Stimulated activated effector memory CD8-positive, alpha-beta T cell treated with anti-CD3 and anti-CD28 coated beads, Interleukin-12 subunit alpha, Interleukin-12 subunit beta, amount 100 ng/mL, for 72 hours (primary cell): ENCODE data around the gene LRP8.
"Not testable (repeated sequence)": the region's sequence is repeated elsewhere in the genome, so short reads cannot be mapped to it uniquely, and the experiment has no call there.

Experiments
- ATAC-seq: fragments of 150-1000 bp; cut with Tn5 transposase; 2 replicates; pipeline ENCODE4 v1.10.0; 2021
- DNase-seq, 2 donors: peaks; one replicate each; pipeline ENCODE4 v3.0.0; 2021 to 2022; ENCODE audit warnings: low spot score in 2 of 2
- H3K27ac Mint-ChIP-seq: one replicate; pipeline ENCODE4 v1.8.0; 2022; ENCODE audit warnings: mild to moderate bottlenecking, mixed read lengths
- H3K36me3 Mint-ChIP-seq: one replicate; pipeline ENCODE4 v1.8.0; 2022; ENCODE audit warnings: mild to moderate bottlenecking, mixed read lengths
- H3K4me1 Mint-ChIP-seq: one replicate; pipeline ENCODE4 v1.8.0; 2022; ENCODE audit warnings: mixed read lengths
- H3K4me3 Mint-ChIP-seq: one replicate; pipeline ENCODE4 v1.8.0; 2022; ENCODE audit warnings: mild to moderate bottlenecking, mixed read lengths
- H3K9me3 Mint-ChIP-seq: one replicate; pipeline ENCODE4 v1.8.0; 2022; ENCODE audit warnings: mixed read lengths

The LRP8 gene

DNA sequence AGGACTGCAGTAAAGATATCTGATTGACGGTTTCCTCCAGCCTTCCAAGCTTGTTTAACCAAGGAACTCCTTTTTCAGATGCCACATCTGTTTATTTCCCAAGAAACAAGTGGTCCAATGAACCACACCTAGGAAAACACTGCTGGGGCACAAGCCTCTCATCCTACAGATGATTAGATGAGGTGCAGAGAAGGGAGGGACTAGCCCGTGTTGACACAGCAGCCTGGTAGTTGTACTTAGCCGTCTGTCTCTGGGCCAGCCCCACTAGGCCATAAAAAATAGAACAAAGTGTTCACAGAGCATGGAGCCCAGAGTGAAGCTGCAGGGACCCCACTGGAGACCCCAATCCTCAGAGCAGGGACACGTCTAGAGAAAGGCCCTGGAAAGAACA lies 32.1 kb downstream of the LRP8 start:
- Mint-ChIP-seq H3K36me3 (peaks cover 5% of the 10 kb centered on the region), H3K4me3 (no peak overlapping the region), H3K27ac (peak overlapping the region; percentile 81), H3K4me1 (peaks cover 47% of the 10 kb centered on the region), H3K9me3 (no peaks in the 10 kb centered on the region)
- ATAC-seq (no peak), DNase-seq (no peak)

DNA sequence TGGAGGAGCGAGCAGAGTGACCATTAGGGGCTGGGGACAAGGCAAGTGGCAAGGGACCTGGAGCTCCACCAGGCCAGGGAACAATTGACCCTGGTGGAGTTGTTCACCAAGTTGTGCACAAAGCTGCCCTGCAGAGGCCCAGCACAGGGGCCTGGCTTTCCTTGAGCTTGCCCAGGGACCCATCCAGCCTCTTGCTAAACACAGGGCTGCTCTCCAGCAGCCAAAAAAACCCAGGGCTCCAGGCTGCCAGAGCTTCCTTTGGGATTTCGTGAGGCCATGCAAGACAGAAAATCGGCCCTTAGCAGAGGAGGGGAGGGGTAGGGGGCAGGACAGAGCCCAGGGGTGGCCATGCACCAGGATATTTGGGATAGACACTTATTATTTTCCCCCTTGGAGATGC lies 32.6 kb downstream of the LRP8 start:
- peaks cover 8% of the 10 kb centered on the region for H3K36me3 Mint-ChIP-seq
- no peak for DNase-seq
- no peak for ATAC-seq
- H3K27ac Mint-ChIP-seq, result peak overlapping the region; percentile 87
- peaks cover 47% of the 10 kb centered on the region for H3K4me1 Mint-ChIP-seq
- no peaks in the 10 kb centered on the region for H3K9me3 Mint-ChIP-seq
- H3K4me3 Mint-ChIP-seq, result no peak overlapping the region

DNA sequence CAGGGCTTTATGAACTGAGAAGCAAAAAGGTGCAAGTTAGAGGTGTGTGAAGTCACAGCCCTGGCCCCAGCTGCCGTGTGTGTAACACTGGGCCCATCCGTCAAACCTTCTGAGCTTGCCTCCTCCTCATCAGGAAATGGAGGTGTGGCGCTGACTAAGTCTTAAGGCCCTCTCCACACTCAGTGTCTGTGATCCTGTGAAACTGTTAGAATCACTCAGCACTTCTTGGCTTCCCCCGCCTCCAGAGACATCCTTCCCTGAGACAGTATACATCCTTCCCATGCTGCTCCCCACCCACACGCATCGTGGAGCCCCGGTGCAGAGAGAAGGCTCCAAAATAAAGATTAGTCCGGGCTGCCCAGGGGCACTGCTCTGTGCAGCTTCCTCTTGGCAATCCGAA lies 33.3 kb downstream of the LRP8 start:
- DNase-seq, result peak; percentile 14 to 63
- Mint-ChIP-seq H3K36me3 (peaks cover 12% of the 10 kb centered on the region), H3K4me1 (peaks cover 41% of the 10 kb centered on the region), H3K27ac (peak overlapping the region; percentile 87), H3K4me3 (peak overlapping the region; percentile 30), H3K9me3 (no peaks in the 10 kb centered on the region)
- peak; percentile 95 for ATAC-seq

DNA sequence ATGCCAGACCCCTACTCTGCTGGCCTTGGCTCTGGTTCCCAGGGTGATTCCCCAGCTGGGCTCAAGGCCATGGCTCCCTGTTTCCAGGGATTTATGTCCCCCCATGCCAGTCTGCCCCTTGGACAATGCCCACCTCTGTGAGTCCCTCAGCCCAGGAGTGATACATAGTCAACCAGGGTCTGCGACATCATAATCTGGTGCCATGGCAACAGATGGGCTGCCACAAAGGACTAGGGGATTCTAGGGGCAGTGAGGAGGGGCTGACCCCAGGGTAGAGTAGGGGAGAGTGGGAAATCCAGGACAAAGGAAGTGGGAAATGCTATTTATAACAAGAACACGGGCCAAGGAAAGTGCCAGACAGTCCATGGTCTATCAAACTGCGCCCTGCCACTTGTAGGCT lies 33.8 kb downstream of the LRP8 start:
- peak overlapping the region; percentile 87 for H3K27ac Mint-ChIP-seq
- DNase-seq (no peak), ATAC-seq (no peak)
- peaks cover 41% of the 10 kb centered on the region for H3K4me1 Mint-ChIP-seq
- H3K36me3 Mint-ChIP-seq, result peaks cover 14% of the 10 kb centered on the region
- H3K4me3 Mint-ChIP-seq, result peak overlapping the region; percentile 30
- H3K9me3 Mint-ChIP-seq, result no peaks in the 10 kb centered on the region

DNA sequence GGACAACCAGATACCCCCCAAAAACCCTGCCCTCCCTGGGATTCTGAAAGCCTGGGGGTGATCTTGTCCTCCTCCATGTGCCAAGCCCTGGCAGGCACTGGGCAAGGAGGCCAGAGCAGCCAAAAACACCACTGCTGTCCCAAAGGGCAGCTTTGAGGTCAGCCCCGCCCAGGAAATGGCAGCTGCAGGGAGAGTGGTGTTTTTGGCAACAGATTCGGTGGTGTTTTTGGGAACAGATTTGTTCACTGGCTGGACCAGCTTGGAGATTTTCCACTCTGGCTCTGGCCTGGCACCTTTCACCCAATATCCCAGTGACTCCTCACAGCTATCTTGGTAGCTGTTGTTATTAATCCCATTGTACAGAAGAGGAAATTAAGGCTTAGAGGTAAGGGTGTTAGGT lies 34.7 kb downstream of the LRP8 start:
- Mint-ChIP-seq H3K4me1 (peaks cover 41% of the 10 kb centered on the region), H3K9me3 (no peaks in the 10 kb centered on the region), H3K4me3 (no peak overlapping the region), H3K36me3 (peaks cover 23% of the 10 kb centered on the region), H3K27ac (peak overlapping the region; percentile 83)
- ATAC-seq (no peak), DNase-seq (no peak)

DNA sequence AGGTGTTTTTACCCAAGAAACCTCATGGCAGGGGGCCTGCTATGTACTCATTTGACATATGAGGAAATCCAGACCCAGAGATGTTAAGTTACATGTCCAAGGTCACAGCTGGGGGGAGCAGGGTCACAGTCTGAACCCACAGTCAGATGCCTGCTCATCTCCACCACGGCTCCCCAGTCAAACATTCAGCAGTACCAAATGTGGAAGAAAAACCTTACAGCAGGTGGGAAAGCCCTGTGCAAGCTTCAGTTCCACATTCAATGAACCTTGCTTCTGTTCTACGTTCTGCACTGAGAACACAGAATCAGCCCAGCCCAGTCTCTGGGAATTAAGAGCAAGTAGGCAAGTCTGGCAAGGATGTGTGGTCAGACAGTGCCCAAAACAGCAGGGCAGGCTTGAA lies 35.2 kb downstream of the LRP8 start:
- ATAC-seq (no peak), DNase-seq (no peak)
- Mint-ChIP-seq H3K27ac (peak overlapping the region; percentile 83), H3K9me3 (no peaks in the 10 kb centered on the region), H3K36me3 (peaks cover 27% of the 10 kb centered on the region), H3K4me3 (no peak overlapping the region), H3K4me1 (peaks cover 41% of the 10 kb centered on the region)

DNA sequence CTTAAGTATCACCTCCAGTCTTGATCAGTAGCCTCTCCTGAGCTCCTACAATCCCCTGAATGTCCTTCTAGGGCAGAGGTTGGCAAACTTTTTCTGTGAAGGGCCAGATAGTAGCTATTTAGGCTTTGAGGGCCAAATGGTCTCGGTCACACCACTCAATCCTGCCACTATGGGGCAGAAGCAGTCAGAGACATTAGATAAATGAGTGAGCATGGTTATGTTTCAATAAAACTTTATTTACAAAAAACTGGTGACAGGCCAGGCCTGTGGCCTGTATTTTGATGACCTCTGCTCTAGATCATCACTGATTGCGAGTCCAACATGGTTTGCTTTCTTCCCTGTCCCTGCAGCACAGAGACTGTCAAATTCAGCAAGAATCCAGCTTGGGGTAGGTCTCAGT lies 36.3 kb downstream of the LRP8 start:
- Mint-ChIP-seq H3K9me3 (no peaks in the 10 kb centered on the region), H3K4me3 (no peak overlapping the region), H3K27ac (peak overlapping the region; percentile 75), H3K4me1 (peaks cover 51% of the 10 kb centered on the region), H3K36me3 (peaks cover 39% of the 10 kb centered on the region)
- DNase-seq (no peak), ATAC-seq (no peak)

DNA sequence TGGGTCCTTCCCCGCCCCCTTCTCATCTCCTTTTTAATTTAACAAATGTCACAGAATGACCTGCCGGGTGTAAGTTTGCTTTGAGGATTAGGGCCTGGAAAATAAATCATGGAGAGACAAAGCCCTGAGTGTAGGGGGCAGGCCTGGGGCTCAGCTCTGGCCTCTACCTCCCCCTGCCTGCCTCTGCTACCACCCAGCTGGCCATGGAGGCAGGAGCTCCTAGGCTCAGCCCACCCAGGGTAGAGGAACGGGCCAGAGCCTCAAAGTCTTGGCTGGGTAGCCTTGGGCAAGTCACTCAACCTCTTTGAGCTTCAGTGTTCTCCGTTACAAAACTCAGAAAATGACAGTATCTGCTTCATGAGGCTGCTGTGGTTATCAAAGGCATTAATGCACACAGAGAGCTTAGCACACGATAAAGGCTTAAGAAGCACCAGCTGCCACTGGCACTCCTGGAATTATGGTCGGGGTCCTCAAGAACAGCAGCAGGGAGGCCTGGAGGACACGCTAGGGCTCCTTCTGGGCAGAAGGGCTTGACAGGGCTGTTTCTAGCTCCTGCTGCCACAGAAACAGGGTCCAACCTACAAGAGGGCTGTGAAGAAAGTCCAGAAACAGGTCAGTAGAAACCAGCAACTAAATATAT lies 39.0 kb downstream of the LRP8 start:
- peaks cover 44% of the 10 kb centered on the region for H3K36me3 Mint-ChIP-seq
- no peak overlapping the region for H3K4me3 Mint-ChIP-seq
- no peak for ATAC-seq
- DNase-seq, result no peak
- H3K9me3 Mint-ChIP-seq, result no peaks in the 10 kb centered on the region
- peaks cover 30% of the 10 kb centered on the region for H3K4me1 Mint-ChIP-seq
- peak overlapping the region; percentile 76 for H3K27ac Mint-ChIP-seq

DNA sequence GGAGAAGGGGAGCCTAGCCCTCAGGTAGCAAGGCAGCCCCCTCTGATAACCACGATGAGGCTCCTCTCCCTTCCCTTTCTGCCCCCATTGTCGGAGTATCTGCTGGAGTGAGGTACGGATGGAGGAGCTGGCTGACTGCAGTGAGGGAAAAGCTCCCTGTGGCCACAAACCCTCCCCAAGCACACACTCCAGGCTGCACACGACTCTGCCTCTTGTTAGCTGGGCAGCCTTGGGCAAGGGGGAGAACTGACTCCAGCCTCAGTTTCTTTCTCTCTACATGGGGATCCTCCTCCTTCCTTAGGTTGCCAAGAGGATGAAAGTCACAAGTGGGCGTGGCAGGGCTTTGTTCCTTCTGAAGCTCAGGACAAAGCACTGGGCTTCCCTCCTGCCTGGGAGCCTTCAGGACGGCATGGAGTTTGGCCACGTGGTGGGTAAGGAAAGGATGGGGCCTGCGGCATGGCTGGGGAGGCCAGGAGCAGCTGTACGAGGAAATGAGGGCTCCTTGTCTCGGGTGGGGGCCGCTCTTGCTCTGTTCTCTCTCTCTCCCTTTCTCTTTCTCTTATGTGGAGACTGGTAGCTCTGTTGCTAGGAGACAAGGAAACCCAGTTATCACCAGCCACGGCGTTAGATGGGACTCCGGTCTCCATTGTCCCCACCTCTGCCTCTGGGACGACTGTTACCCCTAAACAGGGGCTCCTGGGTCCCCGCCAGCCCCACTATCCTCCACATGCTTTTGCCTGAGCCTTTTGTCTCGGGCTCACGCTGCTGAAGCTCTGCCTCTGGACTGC lies 39.7 kb downstream of the LRP8 start:
- Mint-ChIP-seq H3K9me3 (no peaks in the 10 kb centered on the region), H3K36me3 (peaks cover 44% of the 10 kb centered on the region), H3K27ac (peak overlapping the region; percentile 76), H3K4me1 (peaks cover 23% of the 10 kb centered on the region), H3K4me3 (no peak overlapping the region)
- ATAC-seq, result no peak
- DNase-seq, result no peak

DNA sequence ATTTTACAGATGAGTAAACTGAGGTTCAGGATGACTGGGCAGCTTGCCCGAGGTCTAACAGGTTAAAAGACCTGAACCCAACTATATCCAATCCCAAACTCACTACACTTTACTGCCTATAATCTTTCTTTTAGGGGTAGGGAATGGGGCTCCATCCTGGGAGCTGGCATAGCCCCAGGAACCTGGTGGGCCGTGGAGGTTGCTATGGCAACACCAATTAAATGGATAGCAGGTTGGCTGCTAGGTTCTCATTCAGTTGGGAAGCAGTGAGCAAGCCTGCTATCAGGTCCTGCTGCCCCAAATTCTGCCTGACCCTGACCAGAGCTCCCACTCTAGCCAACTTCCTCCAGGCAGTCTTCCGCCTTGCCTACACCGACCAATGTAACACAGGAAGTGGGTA lies 40.9 kb downstream of the LRP8 start:
- H3K4me1 Mint-ChIP-seq, result peaks cover 16% of the 10 kb centered on the region
- no peak for ATAC-seq
- no peak for DNase-seq
- H3K27ac Mint-ChIP-seq, result peak overlapping the region; percentile 76
- H3K9me3 Mint-ChIP-seq, result no peaks in the 10 kb centered on the region
- no peak overlapping the region for H3K4me3 Mint-ChIP-seq
- H3K36me3 Mint-ChIP-seq, result peaks cover 48% of the 10 kb centered on the region

DNA sequence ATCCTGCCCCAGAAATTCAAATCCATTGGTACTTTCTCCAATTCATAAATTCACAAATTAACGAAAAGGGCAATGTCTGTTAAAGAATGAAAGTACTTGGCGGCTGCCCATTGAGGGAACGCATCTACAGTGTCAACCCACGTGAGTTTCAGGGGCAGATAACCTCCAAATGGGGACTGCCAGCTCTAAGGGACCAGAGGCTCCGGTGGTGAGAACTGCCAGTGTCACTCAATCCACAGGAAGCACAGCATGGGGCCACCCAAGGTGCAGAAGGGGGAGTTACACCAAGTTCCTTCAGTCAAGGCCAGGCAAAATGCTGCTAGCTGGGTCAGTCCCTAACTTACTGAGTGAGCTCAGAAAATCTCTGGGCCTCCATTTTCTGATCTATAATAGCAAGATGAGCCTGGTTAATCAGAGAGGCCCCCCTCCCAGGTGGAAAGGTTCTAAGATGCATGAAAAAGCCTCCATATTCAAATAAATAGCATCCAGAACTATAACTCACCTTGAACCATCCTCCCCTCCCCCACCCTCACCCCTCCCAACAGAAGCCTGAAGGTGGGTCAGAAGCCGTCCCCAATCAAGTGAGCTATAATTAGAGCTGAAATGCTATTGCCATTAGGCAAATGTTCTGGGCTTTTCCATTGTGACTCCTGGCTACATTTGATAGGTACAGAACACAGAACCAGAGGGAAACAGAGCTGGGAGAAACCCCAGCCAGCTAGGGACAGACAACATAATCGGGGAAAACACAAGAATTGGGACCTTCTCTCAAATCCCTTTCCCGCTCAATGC lies 41.7 kb downstream of the LRP8 start:
- Mint-ChIP-seq H3K27ac (peak overlapping the region; percentile 76), H3K4me3 (no peak overlapping the region), H3K36me3 (peaks cover 56% of the 10 kb centered on the region), H3K4me1 (peaks cover 11% of the 10 kb centered on the region), H3K9me3 (no peaks in the 10 kb centered on the region)
- DNase-seq, result no peak
- ATAC-seq, result peak; percentile 77

DNA sequence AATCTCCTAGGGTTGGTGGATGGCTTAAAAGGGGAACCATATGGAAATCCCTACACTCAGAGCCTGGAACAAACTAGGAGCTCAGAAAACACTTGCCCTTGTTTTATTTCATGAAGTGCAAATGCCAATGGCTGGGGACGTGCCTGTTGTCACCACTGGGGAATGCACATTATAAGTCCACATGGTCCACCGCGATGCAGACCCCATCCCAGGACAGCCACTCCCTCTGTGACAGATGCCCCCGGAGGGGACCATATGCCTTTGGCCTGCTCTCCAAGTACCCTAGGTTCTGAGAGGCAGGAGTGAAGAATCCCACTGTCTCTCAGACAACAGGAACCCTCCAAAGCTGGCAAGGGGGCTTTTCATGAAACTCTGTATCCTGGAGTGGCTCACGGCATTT lies 42.3 kb downstream of the LRP8 start:
- no peak for DNase-seq
- peaks cover 62% of the 10 kb centered on the region for H3K36me3 Mint-ChIP-seq
- no peaks in the 10 kb centered on the region for H3K9me3 Mint-ChIP-seq
- H3K4me1 Mint-ChIP-seq, result peaks cover 10% of the 10 kb centered on the region
- ATAC-seq, result no peak
- no peak overlapping the region for H3K4me3 Mint-ChIP-seq
- H3K27ac Mint-ChIP-seq, result no peak overlapping the region

DNA sequence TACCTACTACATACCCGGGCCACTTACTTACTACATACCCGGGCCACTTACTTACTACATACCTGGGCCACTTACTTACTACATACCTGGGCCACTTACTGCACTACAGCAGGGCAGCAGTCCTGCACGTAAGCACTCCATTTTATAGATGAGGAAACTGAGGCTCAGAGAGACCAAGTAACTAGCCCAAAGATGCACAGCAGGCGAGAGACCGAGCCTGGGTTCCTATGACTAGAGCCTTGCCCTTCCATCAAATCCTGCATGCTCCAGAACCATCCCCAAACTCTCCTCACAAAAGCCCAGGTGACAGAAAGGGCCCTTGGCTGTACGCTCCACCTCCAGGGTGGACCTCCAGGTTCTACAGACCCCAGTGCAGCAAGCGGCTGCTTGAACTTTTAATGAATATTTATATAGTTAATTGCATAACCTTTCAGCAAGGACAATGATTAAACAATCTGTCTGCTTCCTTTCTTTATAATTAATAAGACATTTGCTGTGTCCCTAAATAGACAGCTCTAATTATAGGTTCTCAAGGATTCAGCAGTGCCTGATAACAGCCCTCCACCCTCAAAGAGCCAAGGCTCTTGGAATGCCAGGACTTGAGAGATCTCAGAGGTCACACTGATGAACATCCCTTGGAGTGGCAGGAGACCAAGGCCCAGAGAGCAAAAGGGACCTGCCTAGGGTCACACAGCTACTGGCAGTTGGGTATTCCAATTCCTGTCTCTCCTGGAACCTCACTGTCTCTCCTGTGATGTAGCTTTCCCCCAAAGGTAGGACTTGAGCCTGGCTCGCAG lies 43.4 kb downstream of the LRP8 start:
- no peak for DNase-seq
- no peak for ATAC-seq
- H3K4me3 Mint-ChIP-seq, result no peak overlapping the region
- peaks cover 10% of the 10 kb centered on the region for H3K4me1 Mint-ChIP-seq
- no peak overlapping the region for H3K27ac Mint-ChIP-seq
- H3K36me3 Mint-ChIP-seq, result peaks cover 64% of the 10 kb centered on the region
- no peaks in the 10 kb centered on the region for H3K9me3 Mint-ChIP-seq

DNA sequence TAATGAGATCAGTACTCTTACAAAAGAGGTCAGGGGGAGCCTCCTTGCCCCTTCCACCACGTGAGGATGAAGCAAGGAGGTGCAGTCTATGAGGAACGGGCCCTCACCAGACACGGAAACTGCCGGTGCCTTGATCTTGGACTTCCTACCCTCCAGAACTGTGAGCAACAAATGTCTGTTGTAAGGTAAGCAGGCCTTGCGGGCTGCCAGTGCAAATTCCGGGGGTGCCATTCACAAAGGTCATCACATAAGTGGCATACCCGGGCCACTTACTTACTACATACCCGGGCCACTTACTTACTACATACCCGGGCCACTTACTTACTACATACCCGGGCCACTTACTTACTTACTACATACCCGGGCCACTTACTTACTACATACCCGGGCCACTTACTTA lies 44.7 kb downstream of the LRP8 start:
- not testable (repeated sequence) for H3K27ac Mint-ChIP-seq

DNA sequence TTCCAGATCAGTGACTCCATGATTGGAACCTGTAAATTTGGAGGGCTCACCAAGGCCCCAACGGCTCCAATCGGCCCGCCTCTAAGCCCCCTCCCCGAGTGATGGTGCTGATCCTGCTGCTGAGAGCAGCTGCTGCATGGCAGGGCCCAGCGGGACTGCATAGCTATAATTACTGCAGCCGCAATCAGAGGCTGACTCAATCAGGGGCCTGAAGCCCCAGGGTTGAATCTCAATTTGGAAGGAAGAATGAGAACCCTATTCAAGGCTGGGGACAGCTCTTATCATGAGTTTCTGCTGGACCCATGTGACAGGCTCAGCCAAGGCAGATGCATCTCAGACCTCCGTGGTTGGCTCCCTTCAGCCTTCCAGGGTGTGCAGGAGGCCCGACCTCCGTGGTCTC lies 46.7 kb downstream of the LRP8 start:
- DNase-seq, result no peak
- ATAC-seq, result no peak
- peaks cover 62% of the 10 kb centered on the region for H3K36me3 Mint-ChIP-seq
- H3K9me3 Mint-ChIP-seq, result no peaks in the 10 kb centered on the region
- H3K27ac Mint-ChIP-seq, result peak overlapping the region; percentile 46
- peaks cover 6% of the 10 kb centered on the region for H3K4me1 Mint-ChIP-seq
- no peak overlapping the region for H3K4me3 Mint-ChIP-seq

More for the DNA sequence above, 44.7 kb downstream of the LRP8 start:
- ATAC-seq, H3K4me3 Mint-ChIP-seq, DNase-seq, H3K9me3 Mint-ChIP-seq: not testable (repeated sequence)
- Mint-ChIP-seq H3K4me1 (peaks cover 13% of the 10 kb centered on the region), H3K36me3 (peaks cover 66% of the 10 kb centered on the region)
